KOPT-K1 (cell line): ENCODE results near the gene DOCK2.

ENCODE experiments used
- H3K27ac ChIP-seq: fragments of 200-600 bp; sonication (generic); 2 replicates; pipeline ENCODE4 v1.5.1; 2016; ENCODE audit warnings: antibody characterized with exemption, mild to moderate bottlenecking, low read depth, low read length; ENCODE audit not compliant: poor library complexity, severe bottlenecking
- H3K36me3 ChIP-seq: fragments of 200-600 bp; sonication (generic); 2 replicates; pipeline ENCODE4 v1.5.1; 2017; ENCODE audit warnings: antibody characterized with exemption, mild to moderate bottlenecking, low read length, moderate library complexity; ENCODE audit not compliant: insufficient read depth
- H3K9me3 ChIP-seq: fragments of 200-600 bp; sonication (generic); 2 replicates; pipeline ENCODE4 v1.5.1; 2017; ENCODE audit warnings: antibody characterized with exemption, low read length, mild to moderate bottlenecking; ENCODE audit not compliant: insufficient read depth, poor library complexity, severe bottlenecking

DOCK2 gene

GRCh38 chr5:169970911-169971765 is 334.1 kb downstream of the DOCK2 start:
- Histone ChIP-seq H3K27ac (no peak overlapping the region), H3K9me3 (no peaks in the 10 kb centered on the region), H3K36me3 (peaks cover 27% of the 10 kb centered on the region)

GRCh38 chr5:169971780-169972179 is 334.7 kb downstream of the DOCK2 start:
- Histone ChIP-seq H3K9me3 (no peaks in the 10 kb centered on the region), H3K27ac (no peak overlapping the region), H3K36me3 (peaks cover 22% of the 10 kb centered on the region)

GRCh38 chr5:169973056-169973455 is 336.0 kb downstream of the DOCK2 start:
- H3K9me3 ChIP-seq, result no peaks in the 10 kb centered on the region
- peaks cover 20% of the 10 kb centered on the region for H3K36me3 ChIP-seq
- H3K27ac ChIP-seq, result no peak overlapping the region

GRCh38 chr5:169974121-169974770 is 337.2 kb downstream of the DOCK2 start:
- Histone ChIP-seq H3K27ac (no peak overlapping the region), H3K36me3 (peaks cover 29% of the 10 kb centered on the region), H3K9me3 (no peaks in the 10 kb centered on the region)

- no peak overlapping the region for H3K27ac ChIP-seq
Observed at GRCh38 chr5:169978714-169979113, 341.6 kb downstream of the DOCK2 start.

GRCh38 chr5:169979871-169980270 is 342.8 kb downstream of the DOCK2 start:
- no peak overlapping the region for H3K27ac ChIP-seq
- peaks cover 53% of the 10 kb centered on the region for H3K36me3 ChIP-seq
- H3K9me3 ChIP-seq, result no peaks in the 10 kb centered on the region

More at GRCh38 chr5:169978714-169979113, 341.6 kb downstream of the DOCK2 start:
- no peaks in the 10 kb centered on the region for H3K9me3 ChIP-seq
- peaks cover 52% of the 10 kb centered on the region for H3K36me3 ChIP-seq

GRCh38 chr5:169980418-169981053 is 343.5 kb downstream of the DOCK2 start, which contains the start of gene INSYN2B:
Gene INSYN2B (minus strand): TSS chr5:169980495. CDS start chr5:169883898, 96,597 bp downstream.
- no peak within 1 kb of the TSS for H3K27ac ChIP-seq
- H3K9me3 ChIP-seq, result no peaks in the 10 kb centered on the region
- peaks cover 60% of the 10 kb centered on the region for H3K36me3 ChIP-seq

- Histone ChIP-seq H3K27ac (no peak overlapping the region), H3K9me3 (no peaks in the 10 kb centered on the region), H3K36me3 (peaks cover 96% of the 10 kb centered on the region)
Observed at GRCh38 chr5:169988206-169988605, 351.1 kb downstream of the DOCK2 start.

GRCh38 chr5:169988947-169989346 is 351.9 kb downstream of the DOCK2 start:
- no peak overlapping the region for H3K27ac ChIP-seq
- peaks cover 96% of the 10 kb centered on the region for H3K36me3 ChIP-seq
- H3K9me3 ChIP-seq, result no peaks in the 10 kb centered on the region

GRCh38 chr5:169989365-169989764 is 352.3 kb downstream of the DOCK2 start:
- Histone ChIP-seq H3K27ac (no peak overlapping the region), H3K36me3 (peaks cover 96% of the 10 kb centered on the region), H3K9me3 (no peaks in the 10 kb centered on the region)

- peaks cover 97% of the 10 kb centered on the region for H3K36me3 ChIP-seq
- H3K9me3 ChIP-seq, result no peaks in the 10 kb centered on the region
- H3K27ac ChIP-seq, result no peak overlapping the region
Observed at GRCh38 chr5:169991115-169991869, 354.2 kb downstream of the DOCK2 start.

GRCh38 chr5:169992789-169993484 is 355.9 kb downstream of the DOCK2 start:
- H3K36me3 ChIP-seq, result peaks cover 89% of the 10 kb centered on the region
- H3K27ac ChIP-seq, result no peak overlapping the region
- H3K9me3 ChIP-seq, result no peaks in the 10 kb centered on the region

- Histone ChIP-seq H3K9me3 (no peaks in the 10 kb centered on the region), H3K36me3 (peaks cover 89% of the 10 kb centered on the region), H3K27ac (no peak overlapping the region)
Observed at GRCh38 chr5:169993485-169993790, 356.4 kb downstream of the DOCK2 start.

GRCh38 chr5:169997798-169998197 is 360.7 kb downstream of the DOCK2 start:
- H3K36me3 ChIP-seq, result peaks cover 91% of the 10 kb centered on the region
- no peak overlapping the region for H3K27ac ChIP-seq
- no peaks in the 10 kb centered on the region for H3K9me3 ChIP-seq
